A549 (cell line): Measurements from ENCODE around the gene RTN4. TPM values are rescaled to one million over a fixed set of nuclear protein-coding genes. Genes with fewer than 3 reads are reported as not detected.

ENCODE experiments used
- ATAC-seq, 2 experiments: fragments of 200-7000 bp in 1 of 2; fragments of >200 bp in 1 of 2; cut with Nextera tagmentation in 1 of 2; cut with Tn5 transposase in 1 of 2; 3 replicates each; pipeline versions ENCODE4 v1.8.0 to v1.9.1; 2018 to 2020; ENCODE audit warnings: mild to moderate bottlenecking in 1 of 2, moderate library complexity in 1 of 2
- CTCF ChIA-PET: fragments of 300-600 bp; sonication (Branson Sonifier 250); formaldehyde crosslinking; extraction: SDS; loops from one replicate; lab custom pipeline; 2021; ENCODE audit warnings: antibody characterized with exemption, inconsistent platforms; lab: Yijun Ruan, JAX
- POLR2A ChIA-PET: fragments of 350-600 bp; formaldehyde crosslinking; extraction: SDS; loops from one replicate; lab custom pipeline; 2021; ENCODE audit warnings: antibody characterized with exemption, inconsistent platforms; lab: Yijun Ruan, JAX
- DNase-seq, 2 experiments: peaks; one replicate each; pipeline versions ENCODE4 v3.0.0 to v3.0.0-alpha.2; 2011 to 2016; ENCODE audit warnings: low read depth in 1 of 2, low spot score in 1 of 2
- FAIRE-seq: peaks from 2 replicates; lab custom pipeline; 2011; peaks lifted over from hg19 to GRCh38; lab: Jason Lieb, UNC
- H3K27ac ChIP-seq, 2 experiments: fragments of >200 bp; sonication (Bioruptor Twin); formaldehyde crosslinking; 3 replicates each; pipeline ENCODE4 v1.5.1; 2016 to 2017
- H3K4me1 ChIP-seq: fragments of >200 bp; sonication (Bioruptor Twin); formaldehyde crosslinking; 3 replicates; pipeline ENCODE4 v1.6.1; 2016
- H3K4me2 ChIP-seq: fragments of >200 bp; sonication (Bioruptor Twin); formaldehyde crosslinking; 3 replicates; pipeline ENCODE4 v1.6.1; 2016
- H3K4me3 ChIP-seq: fragments of >200 bp; sonication (Bioruptor Twin); formaldehyde crosslinking; 3 replicates; pipeline ENCODE4 v1.5.1; 2016
- H3K9me3 ChIP-seq: fragments of >200 bp; sonication (Bioruptor Twin); formaldehyde crosslinking; 3 replicates; pipeline ENCODE4 v1.6.1; 2016
- BHLHE40 ChIP-seq: IDR thresholded peaks from 2 replicates; pipeline ENCODE4 v1.6.1; 2012; ENCODE audit warnings: low read depth, low read length, inconsistent platforms
- CBX2 ChIP-seq: fragments of 200-600 bp; sonication (generic); IDR thresholded peaks from 2 replicates; pipeline ENCODE4 v1.6.1; 2016; ENCODE audit warnings: low read depth, mild to moderate bottlenecking, borderline replicate concordance
- CHD2 ChIP-seq: fragments of 150-350 bp; IDR thresholded peaks from 2 replicates; pipeline ENCODE4 v1.6.1; 2014; ENCODE audit warnings: low read length; ENCODE audit not compliant: partially characterized antibody
- CTCF ChIP-seq: fragments of >200 bp; sonication (Bioruptor Twin); formaldehyde crosslinking; IDR thresholded peaks from 3 replicates; pipeline ENCODE4 v1.5.1; 2016
- EHMT2 ChIP-seq: fragments of 200-600 bp; sonication (generic); IDR thresholded peaks from 2 replicates; pipeline ENCODE4 v1.6.1; 2016; ENCODE audit warnings: antibody characterized with exemption, low read depth, mild to moderate bottlenecking, moderate library complexity
- ELK1 ChIP-seq: fragments of 150-350 bp; IDR thresholded peaks from 2 replicates; pipeline ENCODE4 v1.6.1; 2014; ENCODE audit warnings: low read depth, mild to moderate bottlenecking, low read length
- EP300 ChIP-seq, 2 experiments: fragments of >200 bp; sonication (Bioruptor Twin); formaldehyde crosslinking; IDR thresholded peaks; 2 replicates in 1 of 2; 3 replicates in 1 of 2; pipeline ENCODE4 v1.6.1; 2016 to 2017
- FOXS1 ChIP-seq: fragments of 250-450 bp; sonication (Bioruptor Pico); IDR thresholded peaks from 2 replicates; pipeline ENCODE4 v1.5.0; 2020; ENCODE audit warnings: mild to moderate bottlenecking, moderate library complexity
- GATA3 ChIP-seq: IDR thresholded peaks from 2 replicates; pipeline ENCODE4 v1.6.1; 2012; ENCODE audit warnings: borderline replicate concordance
- HDAC2 ChIP-seq: fragments of 200-600 bp; sonication (generic); IDR thresholded peaks from 2 replicates; pipeline ENCODE4 v1.6.1; 2016
- HEYL ChIP-seq: fragments of 250-450 bp; sonication (Bioruptor Pico); IDR thresholded peaks from 2 replicates; pipeline ENCODE4 v1.8.0; 2021; ENCODE audit warnings: mild to moderate bottlenecking, moderate library complexity
- HMGXB4 ChIP-seq: fragments of 250-450 bp; sonication (Bioruptor Pico); IDR thresholded peaks from 2 replicates; pipeline ENCODE4 v1.5.0; 2021; ENCODE audit warnings: mild to moderate bottlenecking, moderate library complexity, borderline replicate concordance
- JUN ChIP-seq, 2 experiments: fragments of >200 bp; sonication (Bioruptor Twin); formaldehyde crosslinking; IDR thresholded peaks; 2 replicates in 1 of 2; 3 replicates in 1 of 2; pipeline ENCODE4 v1.6.1; 2016 to 2017
- PHF8 ChIP-seq: fragments of 200-600 bp; sonication (generic); IDR thresholded peaks from 2 replicates; pipeline ENCODE4 v1.6.1; 2016; ENCODE audit warnings: low read depth, mild to moderate bottlenecking, antibody characterized with exemption, moderate library complexity, borderline replicate concordance
- RCOR1 ChIP-seq: fragments of 150-350 bp; IDR thresholded peaks from 2 replicates; pipeline ENCODE4 v1.6.1; 2014; ENCODE audit warnings: antibody characterized with exemption, low read length, low read depth
- SMC3 ChIP-seq: fragments of >200 bp; sonication (Bioruptor Twin); formaldehyde crosslinking; IDR thresholded peaks from 3 replicates; pipeline ENCODE4 v1.6.1; 2018; ENCODE audit warnings: inconsistent platforms
- TFCP2L1 ChIP-seq: fragments of 250-450 bp; sonication (Bioruptor Pico); IDR thresholded peaks from 2 replicates; pipeline ENCODE4 v1.5.0; 2021; ENCODE audit warnings: mild to moderate bottlenecking
- ZFP36 ChIP-seq: fragments of 450-650 bp; IDR thresholded peaks from 2 replicates; pipeline ENCODE4 v1.6.1; 2014; ENCODE audit warnings: borderline replicate concordance; ENCODE audit not compliant: partially characterized antibody
- ZSCAN20 ChIP-seq: fragments of 250-450 bp; sonication (Bioruptor Pico); IDR thresholded peaks from 2 replicates; pipeline ENCODE4 v1.8.0; 2022; ENCODE audit warnings: mild to moderate bottlenecking, moderate library complexity
- WGBS: methylation state at CpG from one replicate; pipeline ENCODE4 v1.1.6; 2017; ENCODE audit errors: missing lambda C conversion rate; 5-methylcytosine and 5-hydroxymethylcytosine counted together
- polyA plus RNA-seq, 4 experiments: library from polyadenylated mRNA; depleted of rRNA in 3 of 4; stranded (reverse); fragments of >200 nt; fragmentation: RNase III in 1 of 4; extraction: RNeasy Plus Mini Kit Qiagen cat#74134 plus additional on column Dnase treatment in 1 of 4; gene quantifications; 2 replicates in 3 of 4; 3 replicates in 1 of 4; pipeline ENCODE4 v1.2.3, GENCODE V29; 2011 to 2017
- TF ChIP-seq, protein P1 (sequence below): fragments of >200 bp; sonication (Bioruptor Twin); formaldehyde crosslinking; IDR thresholded peaks from 2 replicates; pipeline ENCODE4 v1.6.1; 2016
- TF ChIP-seq, protein P2 (sequence below): fragments of 200-600 bp; sonication (generic); IDR thresholded peaks from 2 replicates; pipeline ENCODE4 v1.6.1; 2016; ENCODE audit warnings: antibody characterized with exemption, mild to moderate bottlenecking, moderate library complexity

The RTN4 gene
- polyA plus RNA-seq, 2 of the 4 experiments (the other 2 are of a cell fraction): 302 to 403 TPM

GRCh38 chr2:55080204-55080738, 30.0 kb upstream of the RTN4 start:
- peaks cover 14% of the 10 kb centered on the region; the same call in 2 of the 3 replicates for H3K9me3 ChIP-seq
- DNase-seq (no peak), FAIRE-seq (no peak), ATAC-seq (no peak)
- ChIA-PET CTCF (no interaction called here), POLR2A (no interaction called here)
- no peaks in the 10 kb centered on the region for H3K4me1 ChIP-seq
- WGBS: 83% methylated on average over 7 of the region's 7 CpGs
- H3K4me2 ChIP-seq: no peak overlapping the region
- TF ChIP-seq HDAC2 (no peak), CBX2 (no peak), ELK1 (no peak), EHMT2 (no peak)
- TF ChIP-seq, all 56 proteins: peak for 0
- no peak overlapping the region for H3K27ac ChIP-seq
- H3K4me3 ChIP-seq: no peak overlapping the region

DNA sequence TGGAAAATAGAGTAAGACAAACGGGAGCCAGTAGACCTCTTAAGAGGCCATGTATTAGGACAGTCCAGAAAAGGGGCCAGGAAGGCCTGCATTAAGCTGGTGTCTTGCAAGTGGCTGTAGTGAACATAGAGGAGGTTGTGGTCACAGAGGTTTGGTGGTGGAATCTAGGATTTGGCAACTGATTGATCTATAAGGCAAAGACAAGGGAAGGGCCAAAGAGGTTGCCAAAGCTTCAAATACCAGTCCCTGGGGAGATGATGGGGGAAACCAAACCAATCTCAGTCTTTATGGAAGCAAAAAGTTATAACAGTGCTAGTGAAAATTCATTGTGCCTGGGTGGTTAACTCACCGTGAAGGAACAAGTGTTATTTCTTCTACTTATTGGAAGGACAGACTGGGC, 28.7 kb upstream of the RTN4 start:
- no peak for DNase-seq
- no peak overlapping the region for H3K4me2 ChIP-seq
- FAIRE-seq: no peak
- WGBS: 71% methylated on average over 2 of the region's 2 CpGs
- no peak for ATAC-seq
- H3K4me1 ChIP-seq: no peaks in the 10 kb centered on the region
- ChIA-PET CTCF (interaction anchor here (1.0 kb wide), 1 partner anchor 31 kb away, joined by 3 read pairs; no protein-coding TSS in a partner anchor), POLR2A (no interaction called here)
- no peak overlapping the region for H3K4me3 ChIP-seq
- no peak overlapping the region for H3K27ac ChIP-seq
- peaks cover 14% of the 10 kb centered on the region; the same call in 2 of the 3 replicates for H3K9me3 ChIP-seq
- TF ChIP-seq HMGXB4 (CRISPR knock-in tag) (no peak), PHF8 (no peak), TFCP2L1 (CRISPR knock-in tag) (no peak), CTCF (no peak), ELK1 (no peak), GATA3 (no peak), RCOR1 (no peak), CHD2 (no peak)
- TF ChIP-seq, protein P1, sequence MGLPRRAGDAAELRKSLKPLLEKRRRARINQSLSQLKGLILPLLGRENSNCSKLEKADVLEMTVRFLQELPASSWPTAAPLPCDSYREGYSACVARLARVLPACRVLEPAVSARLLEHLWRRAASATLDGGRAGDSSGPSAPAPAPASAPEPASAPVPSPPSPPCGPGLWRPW: no peak

DNA sequence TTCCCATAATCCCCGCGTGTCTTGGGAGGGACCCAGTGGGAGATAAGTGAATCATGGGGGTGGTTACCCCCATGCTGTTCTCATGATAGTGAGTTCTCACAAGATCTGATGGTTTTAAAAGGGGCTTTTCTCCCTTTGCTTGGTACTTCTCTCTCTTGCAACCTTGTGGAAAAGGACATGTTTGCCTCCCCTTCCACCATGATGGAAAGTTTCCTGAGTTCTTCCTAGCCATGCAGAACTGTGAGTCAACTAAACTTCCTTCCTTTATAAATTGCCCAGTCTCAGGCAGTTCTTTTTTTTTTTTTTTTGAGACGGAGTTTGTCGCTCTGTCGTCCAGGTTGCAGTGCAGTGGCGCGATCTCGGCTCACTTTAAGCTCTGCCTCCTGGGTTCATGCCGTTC, 26.5 kb upstream of the RTN4 start:
- Histone ChIP-seq H3K4me2 (no peak overlapping the region), H3K4me3 (no peak overlapping the region), H3K9me3 (peaks cover 14% of the 10 kb centered on the region; the same call in 2 of the 3 replicates), H3K4me1 (no peaks in the 10 kb centered on the region), H3K27ac (no peak overlapping the region)
- ATAC-seq: no peak
- ChIA-PET CTCF (no interaction called here), POLR2A (no interaction called here)
- 91% methylated on average over 9 of the region's 9 CpGs for WGBS
- TF ChIP-seq JUN (IDR thresholded peaks at IDR 0.05) (no peak), FOXS1 (CRISPR knock-in tag) (no peak), BHLHE40 (no peak), ZSCAN20 (no peak), EP300 (IDR thresholded peaks at IDR 0.05) (no peak), ZFP36 (no peak), CBX2 (no peak), HEYL (CRISPR knock-in tag) (no peak), SMC3 (no peak)
- TF ChIP-seq, protein P2, sequence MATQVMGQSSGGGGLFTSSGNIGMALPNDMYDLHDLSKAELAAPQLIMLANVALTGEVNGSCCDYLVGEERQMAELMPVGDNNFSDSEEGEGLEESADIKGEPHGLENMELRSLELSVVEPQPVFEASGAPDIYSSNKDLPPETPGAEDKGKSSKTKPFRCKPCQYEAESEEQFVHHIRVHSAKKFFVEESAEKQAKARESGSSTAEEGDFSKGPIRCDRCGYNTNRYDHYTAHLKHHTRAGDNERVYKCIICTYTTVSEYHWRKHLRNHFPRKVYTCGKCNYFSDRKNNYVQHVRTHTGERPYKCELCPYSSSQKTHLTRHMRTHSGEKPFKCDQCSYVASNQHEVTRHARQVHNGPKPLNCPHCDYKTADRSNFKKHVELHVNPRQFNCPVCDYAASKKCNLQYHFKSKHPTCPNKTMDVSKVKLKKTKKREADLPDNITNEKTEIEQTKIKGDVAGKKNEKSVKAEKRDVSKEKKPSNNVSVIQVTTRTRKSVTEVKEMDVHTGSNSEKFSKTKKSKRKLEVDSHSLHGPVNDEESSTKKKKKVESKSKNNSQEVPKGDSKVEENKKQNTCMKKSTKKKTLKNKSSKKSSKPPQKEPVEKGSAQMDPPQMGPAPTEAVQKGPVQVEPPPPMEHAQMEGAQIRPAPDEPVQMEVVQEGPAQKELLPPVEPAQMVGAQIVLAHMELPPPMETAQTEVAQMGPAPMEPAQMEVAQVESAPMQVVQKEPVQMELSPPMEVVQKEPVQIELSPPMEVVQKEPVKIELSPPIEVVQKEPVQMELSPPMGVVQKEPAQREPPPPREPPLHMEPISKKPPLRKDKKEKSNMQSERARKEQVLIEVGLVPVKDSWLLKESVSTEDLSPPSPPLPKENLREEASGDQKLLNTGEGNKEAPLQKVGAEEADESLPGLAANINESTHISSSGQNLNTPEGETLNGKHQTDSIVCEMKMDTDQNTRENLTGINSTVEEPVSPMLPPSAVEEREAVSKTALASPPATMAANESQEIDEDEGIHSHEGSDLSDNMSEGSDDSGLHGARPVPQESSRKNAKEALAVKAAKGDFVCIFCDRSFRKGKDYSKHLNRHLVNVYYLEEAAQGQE: no peak
- FAIRE-seq: no peak
- no peak for DNase-seq
